Adipose tissue (tissue), 3 donors: ENCODE results near the gene RPGRIP1L. TPM values are rescaled to one million over a fixed set of nuclear protein-coding genes. Genes with fewer than 3 reads are reported as not detected.

ENCODE experiments used
- H3K27ac ChIP-seq: one replicate; pipeline ENCODE4 v1.5.1; 2013; ENCODE audit warnings: low read depth, low read length
- WGBS, 3 donors: extraction: QIAGEN DNeasy Blood & Tissue Kit; methylation state at CpG; one replicate each; pipeline ENCODE4 v1.1.7; 2013; 5-methylcytosine and 5-hydroxymethylcytosine counted together
- polyA plus RNA-seq, 3 donors: library from polyadenylated mRNA; stranded (reverse); fragments of 200-250 nt; gene quantifications; one replicate each; pipeline ENCODE4 v1.2.3, GENCODE V29; 2013
- donor health status: healthy with polysubstance abuse.
- donor health status: Bipolar disorder and iron deficiency.
- donor health status: healthy.

The RPGRIP1L gene
- polyA plus RNA-seq, 3 donors, result 0.74 to 2.9 (median 0.94) TPM

DNA sequence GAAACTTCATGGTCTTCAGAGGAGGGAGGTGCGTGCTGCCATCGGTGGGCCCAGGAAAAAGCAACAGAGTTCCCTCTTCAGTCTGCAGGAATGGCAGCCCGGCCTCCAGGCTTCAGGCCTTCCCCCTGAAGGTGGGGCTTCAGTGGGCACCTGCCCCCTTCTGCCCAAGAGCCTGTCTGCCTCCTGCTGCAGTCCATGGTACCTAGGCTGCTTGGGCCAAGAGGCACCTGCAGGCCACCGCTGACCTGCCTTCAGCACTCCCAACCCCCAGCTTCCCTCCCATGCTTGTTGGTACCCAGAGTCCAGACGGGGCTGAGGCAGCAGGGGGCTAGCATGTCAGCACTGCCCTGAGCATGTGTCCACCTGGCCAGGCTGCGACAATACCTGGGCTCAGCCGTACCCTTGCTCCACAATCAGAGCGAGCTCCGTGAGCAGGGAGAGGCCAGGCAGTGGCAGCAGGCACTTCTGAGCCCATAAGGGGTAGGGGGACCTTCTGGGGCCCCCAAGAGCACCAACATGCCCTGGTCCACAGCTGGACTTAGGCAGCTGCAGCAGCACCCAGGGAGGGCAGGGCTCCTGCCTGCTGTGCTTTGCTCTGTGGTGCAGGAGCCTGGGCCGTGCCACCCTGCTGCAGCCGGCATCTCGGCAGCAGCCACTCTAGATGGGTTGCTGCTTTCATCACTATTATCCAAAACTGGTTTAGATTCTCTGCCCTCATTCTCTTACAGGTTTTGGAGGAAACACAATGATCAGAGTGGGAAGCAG is 123.4 kb downstream of the RPGRIP1L start:
- no peak overlapping the region for H3K27ac ChIP-seq
- 90 to 96% (median 96%) methylated on average over 11 to 12 of the region's 12 CpGs for WGBS, 3 donors

DNA sequence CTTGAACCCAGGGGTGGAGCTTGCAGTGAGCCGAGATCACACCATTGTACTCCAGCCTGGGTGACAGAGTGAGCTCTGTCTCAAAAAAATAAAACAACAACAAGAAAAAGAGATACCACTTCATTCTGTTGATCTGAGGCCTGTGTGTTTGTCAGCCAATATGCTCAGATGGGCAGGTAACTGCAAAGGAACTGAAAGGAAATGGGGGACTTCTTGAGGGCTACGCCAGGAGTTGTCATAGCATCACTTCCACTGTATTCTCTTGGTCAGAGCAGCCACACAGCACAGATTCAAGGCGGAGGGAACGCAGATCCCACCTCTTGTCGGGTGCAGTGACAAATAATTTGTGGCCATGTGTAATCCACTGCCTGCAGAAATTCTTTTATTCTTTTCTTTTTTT is 126.8 kb downstream of the RPGRIP1L start:
- no peak overlapping the region for H3K27ac ChIP-seq
- 92 to 96% (median 94%) methylated on average over 5 of the region's 5 CpGs for WGBS, 3 donors

DNA sequence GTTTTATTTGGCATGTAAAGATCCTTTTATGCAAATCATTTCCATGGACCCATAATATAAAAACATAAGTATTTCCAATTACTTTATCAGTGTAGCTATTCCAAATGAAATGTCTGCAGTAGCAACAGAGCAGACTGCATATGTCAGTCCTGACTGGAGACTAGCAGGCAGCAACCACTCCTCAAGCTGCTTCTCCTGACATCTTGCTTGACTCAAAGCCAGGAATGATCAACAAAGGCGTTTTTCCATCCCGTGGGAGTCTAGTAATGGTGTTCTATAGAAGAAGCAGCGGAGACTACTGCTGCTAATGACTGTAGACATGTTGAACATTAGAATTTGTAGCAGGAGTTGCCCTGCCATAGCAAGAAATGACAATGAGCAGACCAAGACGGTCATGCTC is 127.4 kb downstream of the RPGRIP1L start:
- H3K27ac ChIP-seq, result no peak overlapping the region
- WGBS, 3 donors, result 59 to 78% (median 63%) methylated on average over 4 of the region's 4 CpGs

- no peak overlapping the region for H3K27ac ChIP-seq
Measured at GRCh38 chr16:53571763-53572162, 131.9 kb downstream of the RPGRIP1L start.

DNA sequence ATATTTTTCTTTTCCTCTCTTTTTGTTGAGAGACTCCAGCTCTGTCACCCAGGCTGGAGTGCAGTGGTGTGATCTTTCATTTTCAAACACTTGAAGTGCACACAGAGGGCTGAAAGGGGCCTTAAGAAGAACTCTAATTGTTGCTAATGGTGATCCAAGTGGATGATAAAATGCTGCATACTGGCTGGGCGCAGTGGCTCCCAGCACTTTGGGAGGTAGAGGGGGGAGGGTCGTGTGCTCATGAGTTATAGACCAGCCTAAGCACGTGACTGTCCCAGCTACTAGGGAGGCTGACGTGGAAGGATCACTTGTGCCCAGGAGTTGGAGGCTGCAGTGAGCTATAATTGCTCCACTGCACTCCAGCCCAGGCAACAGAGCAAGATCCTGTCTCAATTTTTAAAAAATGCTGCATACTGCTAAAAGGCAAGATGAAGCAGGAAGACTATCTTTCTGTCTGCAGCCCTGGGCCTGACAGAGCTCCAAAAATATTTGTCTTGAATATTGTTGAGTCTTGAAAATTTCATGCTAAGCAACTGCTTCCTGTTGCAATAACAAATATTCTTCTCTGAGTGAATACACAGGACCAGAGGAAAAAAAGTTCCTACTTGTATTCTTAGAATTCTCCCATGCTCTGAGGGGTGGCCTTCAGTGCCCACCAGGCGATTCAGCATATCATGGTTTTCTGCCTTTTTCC is 137.0 kb downstream of the RPGRIP1L start:
- WGBS, 3 donors, result 56 to 69% (median 65%) methylated on average over 5 of the region's 5 CpGs

GRCh38 chr16:53565296-53565863 is 138.3 kb downstream of the RPGRIP1L start:
- 85 to 90% (median 89%) methylated on average over 8 of the region's 8 CpGs for WGBS, 3 donors

More for the DNA sequence above, 137.0 kb downstream of the RPGRIP1L start:
- no peak overlapping the region for H3K27ac ChIP-seq

GRCh38 chr16:53563426-53563825 is 140.2 kb downstream of the RPGRIP1L start:
- 63 to 79% (median 77%) methylated on average over 4 of the region's 4 CpGs for WGBS, 3 donors
- H3K27ac ChIP-seq, result no peak overlapping the region

More at GRCh38 chr16:53565296-53565863, 138.3 kb downstream of the RPGRIP1L start:
- no peak overlapping the region for H3K27ac ChIP-seq

DNA sequence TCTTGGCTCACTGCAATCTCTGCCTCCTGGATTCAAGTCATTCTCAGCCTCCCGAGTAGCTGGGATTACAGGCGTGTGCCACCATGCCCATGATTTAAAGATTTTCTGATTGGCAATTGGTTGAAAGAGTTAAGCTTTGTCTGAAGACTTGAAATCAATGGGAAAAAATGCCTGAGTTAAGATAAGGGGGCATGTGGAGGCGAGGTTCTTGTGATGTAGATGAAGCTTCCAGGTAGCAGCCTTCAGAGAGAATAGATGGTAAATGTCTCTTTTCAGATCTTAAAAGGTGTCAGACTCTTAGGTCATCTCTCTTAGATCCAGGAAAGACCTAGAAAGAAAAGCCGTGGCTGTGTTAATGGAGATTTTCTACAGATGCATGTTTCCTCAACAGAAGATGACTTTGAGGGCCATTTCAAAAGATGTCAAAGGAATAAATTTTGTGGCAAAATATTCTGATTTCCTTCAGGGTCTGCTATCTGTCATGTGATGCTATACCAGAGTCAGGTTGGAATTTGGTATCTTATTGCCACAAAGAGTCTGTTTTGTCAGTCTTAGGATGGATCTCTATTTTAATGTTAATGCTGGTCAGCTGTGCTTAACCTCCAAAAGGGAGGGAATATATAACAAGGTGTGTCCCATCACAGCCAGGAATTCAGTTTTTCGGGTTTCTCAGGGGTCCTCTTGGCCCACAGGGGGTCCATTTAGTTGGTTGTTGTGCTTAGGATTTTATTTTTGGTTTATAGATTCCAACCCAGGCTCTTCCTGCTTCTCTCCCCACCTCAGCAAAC is 142.4 kb downstream of the RPGRIP1L start:
- 75 to 83% (median 83%) methylated on average over 5 of the region's 5 CpGs for WGBS, 3 donors
- H3K27ac ChIP-seq, result no peak overlapping the region

- WGBS, 3 donors, result 77 to 87% (median 80%) methylated on average over 5 of the region's 5 CpGs
Measured at GRCh38 chr16:53559270-53559951, 144.2 kb downstream of the RPGRIP1L start.

GRCh38 chr16:53558710-53559109 is 144.9 kb downstream of the RPGRIP1L start:
- no peak overlapping the region for H3K27ac ChIP-seq
- 75 to 88% (median 85%) methylated on average over 5 of the region's 5 CpGs for WGBS, 3 donors

More at GRCh38 chr16:53559270-53559951, 144.2 kb downstream of the RPGRIP1L start:
- no peak overlapping the region for H3K27ac ChIP-seq

DNA sequence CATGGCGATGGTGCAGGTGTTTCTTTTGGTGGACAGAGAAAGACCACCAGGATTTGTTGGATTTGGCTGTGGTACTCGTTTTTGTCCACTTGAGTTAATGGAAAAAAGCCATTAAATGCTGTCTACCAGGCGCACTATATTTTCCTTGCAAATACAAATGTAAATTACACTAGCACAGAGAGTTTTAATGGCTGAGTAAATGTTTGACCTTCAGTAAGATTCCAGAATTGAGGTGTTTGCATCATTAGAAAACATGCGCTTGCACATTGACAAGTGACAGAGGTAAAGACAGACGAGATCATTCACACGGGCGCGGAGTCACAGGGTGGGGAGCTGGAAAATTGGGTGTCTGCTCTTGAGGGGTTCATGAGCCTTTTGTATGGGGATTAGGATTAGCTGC is 147.1 kb downstream of the RPGRIP1L start:
- H3K27ac ChIP-seq, result no peak overlapping the region
- WGBS, 3 donors, result 83 to 91% (median 86%) methylated on average over 8 of the region's 8 CpGs

- WGBS, 3 donors, result 19 to 27% (median 21%) methylated on average over 18 of the region's 18 CpGs
Measured at GRCh38 chr16:53549970-53550690, 153.5 kb downstream of the RPGRIP1L start.

More at GRCh38 chr16:53549970-53550690, 153.5 kb downstream of the RPGRIP1L start:
- H3K27ac ChIP-seq, result no peak overlapping the region

Other genes starting within 250 kb of the RPGRIP1L start
- gene AKTIP, start 200.7 kb downstream of the RPGRIP1L start, polyA plus RNA-seq, result 10 to 100 TPM in 2 of 3 donors, 1 to 10 TPM in 1; 9.5 to 24.0 (median 22.0) TPM
- 10 to 100 TPM; 15.9 to 37.9 (median 25.5) TPM for gene FTO, start 297 bp upstream of the RPGRIP1L start, polyA plus RNA-seq